Renal pelvis (tissue), 4 donors: ENCODE data around the gene RPL28. TPM values are rescaled to one million over a fixed set of nuclear protein-coding genes. Genes with fewer than 3 reads are reported as not detected.
"Not testable (repeated sequence)": the region's sequence is repeated elsewhere in the genome, so short reads cannot be mapped to it uniquely, and the experiment has no call there.

Experiments
- DNase-seq: peaks from one replicate; pipeline ENCODE4 v3.0.0-alpha.2; 2013
- polyA plus RNA-seq, 3 donors: library from polyadenylated mRNA; unstranded; fragments of 120-200 nt; gene quantifications; one replicate each; pipeline ENCODE4 v1.2.1, GENCODE V29; 2013; ENCODE audit not compliant: insufficient read length in 3 of 3

The RPL28 gene
- polyA plus RNA-seq, 3 donors = 1,015 to 1,277 (median 1,113) TPM

- DNase-seq = no peak
These were observed 2.2 kb downstream of the RPL28 start for GRCh38 chr19:55387736-55388497.

DNA sequence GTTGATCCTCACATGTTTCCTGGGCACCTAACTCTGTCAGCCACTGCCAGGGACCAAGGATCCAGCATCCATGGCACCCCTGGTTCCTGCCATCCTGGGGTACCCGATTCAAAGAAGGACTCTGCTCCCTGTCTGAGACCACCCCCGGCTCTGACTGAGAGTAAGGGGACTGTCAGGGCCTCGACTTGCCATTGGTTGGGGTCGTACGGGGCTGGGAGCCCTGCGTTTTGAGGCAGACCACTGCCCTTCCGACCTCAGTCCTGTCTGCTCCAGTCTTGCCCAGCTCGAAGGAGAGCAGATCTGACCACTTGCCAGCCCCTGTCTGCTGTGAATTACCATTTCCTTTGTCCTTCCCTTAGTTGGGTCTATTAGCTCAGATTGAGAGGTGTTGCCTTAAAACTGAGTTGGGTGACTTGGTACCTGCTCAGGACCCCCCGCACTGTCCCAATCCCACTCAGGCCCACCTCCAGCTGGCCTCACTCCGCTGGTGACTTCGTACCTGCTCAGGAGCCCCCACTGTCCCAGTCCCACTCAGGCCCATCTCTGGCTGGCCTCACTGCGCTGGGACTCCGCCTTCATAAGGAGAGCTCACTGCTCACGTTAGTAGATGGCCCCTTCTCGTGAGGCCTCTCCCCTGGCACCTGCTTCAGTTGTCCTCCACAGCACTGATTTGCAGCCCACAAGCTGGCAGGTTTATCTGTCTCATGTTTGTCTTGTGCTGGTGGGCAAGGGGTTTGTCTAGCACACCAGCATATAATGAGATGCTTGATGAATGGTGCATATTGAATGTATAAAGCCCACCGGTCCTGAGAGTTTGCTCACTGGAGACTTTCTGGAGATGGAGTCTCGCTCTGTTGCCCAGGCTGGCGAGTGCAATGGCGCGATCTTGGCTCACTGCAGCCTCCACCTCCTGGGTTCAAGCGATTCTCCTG lies 3.9 kb downstream of the RPL28 start:
- no peak for DNase-seq

GRCh38 chr19:55390461-55390880 lies 4.7 kb downstream of the RPL28 start:
- no peak for DNase-seq

GRCh38 chr19:55391191-55391670 lies 5.5 kb downstream of the RPL28 start:
- DNase-seq = no peak

GRCh38 chr19:55391702-55392615 lies 6.2 kb downstream of the RPL28 start:
- no peak for DNase-seq

GRCh38 chr19:55392820-55393761 lies 7.4 kb downstream of the RPL28 start:
- DNase-seq = no peak

- DNase-seq = no peak
These were observed 12.6 kb downstream of the RPL28 start for GRCh38 chr19:55398200-55398925.

DNA sequence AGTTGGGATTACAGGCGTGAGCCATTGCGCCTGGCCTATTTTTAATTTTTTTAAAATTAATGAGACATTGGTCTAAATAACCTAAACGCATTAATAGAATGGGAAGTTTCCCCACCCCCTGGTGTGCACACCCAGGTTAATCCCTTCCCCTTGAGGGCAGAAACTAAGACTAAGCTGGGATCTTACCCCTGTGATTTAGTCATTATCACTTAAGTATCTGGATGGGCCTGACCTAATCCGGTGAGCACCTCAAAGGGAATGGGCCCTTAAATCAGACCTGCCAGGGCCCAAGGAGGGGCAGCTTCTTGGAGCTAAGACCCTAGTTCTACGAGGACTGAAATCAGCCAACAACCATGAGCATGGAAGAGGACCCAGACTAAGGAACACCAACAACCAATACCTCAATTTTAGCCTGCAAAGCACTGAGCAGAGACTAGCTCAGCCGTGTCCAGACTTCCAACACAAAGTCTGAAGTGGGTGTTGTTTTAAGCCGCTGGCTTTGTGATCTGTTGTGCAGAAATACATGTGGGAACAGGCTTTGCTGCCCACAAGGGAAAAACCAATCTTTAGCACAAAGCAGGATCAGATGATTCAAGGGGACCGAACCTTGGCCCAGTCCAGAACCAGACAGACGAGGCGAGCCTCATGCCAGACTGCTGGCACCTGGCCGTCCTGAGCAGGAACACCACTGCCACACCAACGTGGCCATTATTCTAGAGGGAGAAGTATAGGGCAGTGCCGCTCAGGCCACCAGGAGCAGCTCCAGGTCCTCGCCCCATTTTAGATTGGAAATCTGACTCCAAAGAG lies 14.8 kb downstream of the RPL28 start:
- DNase-seq = no peak

- not testable (repeated sequence) for DNase-seq
These were observed 15.7 kb downstream of the RPL28 start for GRCh38 chr19:55401390-55401789.

GRCh38 chr19:55402509-55402908 lies 16.8 kb downstream of the RPL28 start:
- DNase-seq = no peak

DNA sequence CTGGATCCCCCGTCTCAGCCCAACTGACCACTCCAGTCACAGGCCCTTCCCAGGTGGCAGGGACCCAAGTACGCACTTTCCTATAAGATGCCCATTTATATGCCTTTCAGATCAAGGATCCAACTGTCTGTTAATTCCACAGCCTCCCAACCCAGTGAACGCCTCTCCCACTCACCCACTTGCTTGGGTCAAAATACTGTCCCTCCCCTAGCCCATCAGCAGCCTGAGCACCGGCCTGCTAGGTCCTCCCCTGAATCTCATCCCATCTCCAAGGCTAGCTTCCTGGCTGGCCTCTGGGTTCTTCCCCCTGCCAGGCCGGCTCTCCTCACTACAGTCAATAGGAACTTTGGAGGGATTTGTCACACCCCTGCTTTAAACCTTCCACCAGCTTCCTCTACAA lies 19.9 kb downstream of the RPL28 start:
- DNase-seq = no peak

DNA sequence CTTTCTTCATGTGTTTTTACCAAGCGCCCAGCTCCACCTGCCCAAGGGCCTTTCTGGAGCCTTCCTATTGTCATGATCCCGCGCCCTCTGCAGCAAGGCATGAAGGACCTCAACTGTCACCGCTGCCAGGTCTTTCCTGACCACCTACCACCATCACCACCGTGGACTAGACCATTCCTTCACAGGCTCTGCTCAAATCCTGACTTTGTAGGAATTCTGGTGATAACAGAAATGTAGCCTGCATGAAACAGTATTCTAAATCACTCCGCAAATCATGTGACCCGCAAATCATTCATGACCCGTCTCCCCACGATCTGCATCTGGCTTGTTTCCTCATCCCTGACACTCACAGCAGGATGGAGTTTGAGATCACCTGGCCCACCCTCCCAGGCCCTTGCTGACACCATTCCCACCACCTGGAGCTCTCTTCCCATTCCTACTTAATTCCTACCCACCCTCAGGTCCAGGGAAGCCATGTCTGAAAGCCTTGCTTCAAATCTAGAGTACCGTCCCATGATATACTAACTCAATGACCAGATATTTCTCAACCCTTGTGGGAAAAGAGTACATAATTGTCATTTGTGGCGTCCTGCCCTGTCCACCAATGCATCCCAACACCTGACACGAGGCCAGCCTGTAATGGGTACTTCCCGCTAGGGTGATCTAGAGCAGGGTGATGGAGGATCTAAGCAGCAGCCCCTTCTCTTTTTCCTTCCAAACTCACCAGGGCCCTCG lies 20.5 kb downstream of the RPL28 start:
- no peak for DNase-seq

- peak; percentile 8 for DNase-seq
These were observed 21.3 kb downstream of the RPL28 start for GRCh38 chr19:55406826-55407549.

GRCh38 chr19:55407550-55407799 lies 21.7 kb downstream of the RPL28 start, which contains the start of gene UBE2S:
Gene UBE2S, minus strand, starts transcription at chr19:55407788. Its CDS starts 199 bp downstream, at chr19:55407589.
- DNase-seq = not testable (repeated sequence)

GRCh38 chr19:55407800-55408532 lies 22.2 kb downstream of the RPL28 start:
- DNase-seq = peak; percentile 99

- DNase-seq = no peak
These were observed 22.8 kb downstream of the RPL28 start for GRCh38 chr19:55408533-55408872.

GRCh38 chr19:55409179-55409578 lies 23.4 kb downstream of the RPL28 start:
- not testable (repeated sequence) for DNase-seq
